Caco-2 (cell line): ENCODE measurements around the gene SLC12A3. TPM values are rescaled to one million over a fixed set of nuclear protein-coding genes. Genes with fewer than 3 reads are reported as not detected.

Source experiments
- BruUV-seq: library from RNA; stranded (reverse); fragments of 400-500 nt; replicated peaks from 2 replicates; lab custom pipeline; 2021; lab: Mats Ljungman, UMichigan
- CTCF ChIA-PET: fragments of 300-600 bp; sonication (Branson Sonifier 250); formaldehyde crosslinking; loops from one replicate; lab custom pipeline; 2022; ENCODE audit warnings: antibody characterized with exemption; lab: Charles Lee
- POLR2A ChIA-PET: fragments of 300-600 bp; sonication (Branson Sonifier 250); formaldehyde crosslinking; loops from one replicate; lab custom pipeline; 2022; ENCODE audit warnings: antibody characterized with exemption; lab: Charles Lee
- DNase-seq, 2 experiments: peaks; one replicate each; pipeline versions ENCODE4 v3.0.0 to v3.0.0-alpha.2; 2020 to 2022
- H3K27me3 ChIP-seq: replicated peaks from 2 replicates; pipeline ENCODE4 v1.6.0; 2011; ENCODE audit warnings: low read length; ENCODE audit not compliant: control insufficient read depth, insufficient read depth
- H3K36me3 ChIP-seq: 2 replicates; pipeline ENCODE4 v1.5.1; 2011; ENCODE audit warnings: low read length; ENCODE audit not compliant: control insufficient read depth, insufficient read depth
- H3K4me1 ChIP-seq: fragments of 250-450 bp; sonication (Bioruptor Pico); 2 replicates; pipeline ENCODE4 v1.5.1; 2020; ENCODE audit warnings: mild to moderate bottlenecking
- H3K4me3 ChIP-seq: 2 replicates; pipeline ENCODE4 v1.5.1; 2011; ENCODE audit warnings: low read depth, mild to moderate bottlenecking, control low read depth, low read length
- H3K9me3 ChIP-seq: fragments of 250-450 bp; sonication (Bioruptor Pico); 2 replicates; pipeline ENCODE4 v1.5.1; 2020; ENCODE audit warnings: mild to moderate bottlenecking, moderate library complexity
- H3K27ac Mint-ChIP-seq: one replicate; pipeline ENCODE4 v1.8.0; 2022; ENCODE audit warnings: mixed read lengths; ENCODE audit not compliant: unreplicated experiment
- H3K27me3 Mint-ChIP-seq: one replicate; pipeline ENCODE4 v1.8.0; 2022; ENCODE audit warnings: mixed read lengths; ENCODE audit not compliant: insufficient read depth, unreplicated experiment
- H3K36me3 Mint-ChIP-seq: one replicate; pipeline ENCODE4 v1.8.0; 2022; ENCODE audit warnings: mild to moderate bottlenecking, mixed read lengths; ENCODE audit not compliant: insufficient read depth, unreplicated experiment
- H3K4me1 Mint-ChIP-seq: one replicate; pipeline ENCODE4 v1.8.0; 2022; ENCODE audit warnings: low read depth, mixed read lengths; ENCODE audit not compliant: unreplicated experiment
- H3K4me3 Mint-ChIP-seq: one replicate; pipeline ENCODE4 v1.8.0; 2022; ENCODE audit warnings: mild to moderate bottlenecking, moderate library complexity, mixed read lengths; ENCODE audit not compliant: unreplicated experiment
- H3K9me3 Mint-ChIP-seq: one replicate; pipeline ENCODE4 v1.8.0; 2022; ENCODE audit warnings: mixed read lengths; ENCODE audit not compliant: unreplicated experiment
- intact Hi-C: fragments of 100-400 bp; cut with micrococcal nuclease; formaldehyde crosslinking; loops from one replicate; pipeline ENCODE4 v1.10.0; 2022; ENCODE audit not compliant: unreplicated experiment
- total RNA-seq: library from RNA; stranded (reverse); gene quantifications from 2 replicates; pipeline ENCODE4 v1.2.3, GENCODE V29; 2022
- TF ChIP-seq, protein P1 (sequence below), 2 experiments: fragments of 200-600 bp in 1 of 2; IDR thresholded peaks; 1 replicate in 1 of 2; 2 replicates in 1 of 2; pipeline versions ENCODE4 v1.5.1 to v1.8.0; 2011 to 2022; ENCODE audit warnings: antibody characterized with exemption in 1 of 2, control low read depth in 1 of 2, inconsistent platforms in 1 of 2, low read depth in 1 of 2, low read length in 1 of 2, mild to moderate bottlenecking in 1 of 2, moderate library complexity in 1 of 2; ENCODE audit not compliant: insufficient read depth in 1 of 2, severe bottlenecking in 1 of 2, unreplicated experiment in 1 of 2

SLC12A3 gene
- total RNA-seq, 1 experiment from 2014 or later = 0.73 TPM

DNA sequence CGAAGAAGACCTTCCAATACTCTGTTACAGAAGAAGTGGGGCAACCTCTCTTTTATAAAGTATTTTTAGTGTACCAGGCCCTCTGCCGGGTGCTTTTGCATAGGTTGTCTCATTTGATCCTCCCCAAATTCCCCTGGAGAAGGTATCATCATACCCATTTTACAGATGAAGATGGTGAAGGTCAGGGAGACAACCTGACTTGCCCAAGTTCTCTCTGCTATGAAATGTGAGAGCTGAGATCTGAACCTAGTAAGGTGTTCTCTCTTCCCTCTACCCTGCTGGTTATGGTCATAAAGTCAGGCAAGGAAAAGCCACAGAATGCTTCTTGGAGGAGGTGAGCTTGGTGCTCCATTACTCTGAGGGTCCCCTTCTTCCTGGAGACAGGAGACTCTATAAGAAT, 38.9 kb downstream of the SLC12A3 start:
- Mint-ChIP-seq H3K9me3 (no peaks in the 10 kb centered on the region), H3K27me3 (no peaks in the 10 kb centered on the region), H3K27ac (no peak overlapping the region), H3K4me1 (peaks cover under 1% of the 10 kb centered on the region), H3K36me3 (no peaks in the 10 kb centered on the region), H3K4me3 (no peak overlapping the region)
- TF ChIP-seq, protein P1, sequence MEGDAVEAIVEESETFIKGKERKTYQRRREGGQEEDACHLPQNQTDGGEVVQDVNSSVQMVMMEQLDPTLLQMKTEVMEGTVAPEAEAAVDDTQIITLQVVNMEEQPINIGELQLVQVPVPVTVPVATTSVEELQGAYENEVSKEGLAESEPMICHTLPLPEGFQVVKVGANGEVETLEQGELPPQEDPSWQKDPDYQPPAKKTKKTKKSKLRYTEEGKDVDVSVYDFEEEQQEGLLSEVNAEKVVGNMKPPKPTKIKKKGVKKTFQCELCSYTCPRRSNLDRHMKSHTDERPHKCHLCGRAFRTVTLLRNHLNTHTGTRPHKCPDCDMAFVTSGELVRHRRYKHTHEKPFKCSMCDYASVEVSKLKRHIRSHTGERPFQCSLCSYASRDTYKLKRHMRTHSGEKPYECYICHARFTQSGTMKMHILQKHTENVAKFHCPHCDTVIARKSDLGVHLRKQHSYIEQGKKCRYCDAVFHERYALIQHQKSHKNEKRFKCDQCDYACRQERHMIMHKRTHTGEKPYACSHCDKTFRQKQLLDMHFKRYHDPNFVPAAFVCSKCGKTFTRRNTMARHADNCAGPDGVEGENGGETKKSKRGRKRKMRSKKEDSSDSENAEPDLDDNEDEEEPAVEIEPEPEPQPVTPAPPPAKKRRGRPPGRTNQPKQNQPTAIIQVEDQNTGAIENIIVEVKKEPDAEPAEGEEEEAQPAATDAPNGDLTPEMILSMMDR (IDR thresholded peaks at IDR 0.05; ENCODE audit: insufficient read depth in 1 of 2, low read depth in 1 of 2, low read length in 1 of 2, severe bottlenecking in 1 of 2, unreplicated experiment in 1 of 2) = no peak
- POLR2A ChIA-PET = interaction anchor here (0.6 kb wide), 1 partner anchor 27 kb away, joined by 3 read pairs; no protein-coding TSS in a partner anchor
- DNase-seq = no peak
- H3K4me1 ChIP-seq = no peaks in the 10 kb centered on the region
- intact Hi-C loops = no loop called here
- no peaks in the 10 kb centered on the region for H3K36me3 ChIP-seq
- no peaks in the 10 kb centered on the region for H3K9me3 ChIP-seq
- H3K4me3 ChIP-seq = no peak overlapping the region
- no TSS peak for BruUV-seq
- H3K27me3 ChIP-seq = no peaks in the 10 kb centered on the region
- CTCF ChIA-PET = no interaction called here

DNA sequence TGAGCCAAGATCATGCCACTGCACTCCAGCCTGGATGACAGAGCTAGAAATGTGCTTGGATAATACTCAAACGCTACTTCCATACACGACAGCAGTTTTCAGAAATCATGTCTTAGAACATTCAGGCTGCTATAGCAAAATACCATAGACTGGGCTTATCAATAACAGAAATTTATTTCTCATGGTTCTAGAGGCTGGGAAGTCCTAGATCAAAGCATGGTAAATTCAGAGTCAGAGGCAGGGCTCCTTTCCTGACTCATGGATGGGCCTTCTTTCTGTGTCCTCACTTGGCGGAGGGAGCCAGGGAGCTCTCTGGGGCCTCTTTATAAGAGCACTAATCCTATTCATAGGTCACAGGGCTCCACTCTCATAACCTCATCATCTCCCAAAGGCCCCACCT, 42.4 kb downstream of the SLC12A3 start:
- H3K9me3 Mint-ChIP-seq = no peaks in the 10 kb centered on the region
- H3K36me3 Mint-ChIP-seq = peaks cover 5% of the 10 kb centered on the region
- Histone ChIP-seq H3K36me3 (no peaks in the 10 kb centered on the region), H3K9me3 (no peaks in the 10 kb centered on the region), H3K27me3 (no peaks in the 10 kb centered on the region), H3K4me1 (peaks cover 25% of the 10 kb centered on the region), H3K4me3 (no peak overlapping the region)
- no TSS peak for BruUV-seq
- peaks cover 36% of the 10 kb centered on the region for H3K4me1 Mint-ChIP-seq
- intact Hi-C loops = no loop called here
- ChIA-PET POLR2A (no interaction called here), CTCF (no interaction called here)
- no peak for DNase-seq
- no peak overlapping the region for H3K4me3 Mint-ChIP-seq
- H3K27ac Mint-ChIP-seq = no peak overlapping the region
- H3K27me3 Mint-ChIP-seq = no peaks in the 10 kb centered on the region
- TF ChIP-seq, protein P1 (IDR thresholded peaks at IDR 0.05; ENCODE audit: insufficient read depth in 1 of 2, low read depth in 1 of 2, low read length in 1 of 2, severe bottlenecking in 1 of 2, unreplicated experiment in 1 of 2) = no peak

DNA sequence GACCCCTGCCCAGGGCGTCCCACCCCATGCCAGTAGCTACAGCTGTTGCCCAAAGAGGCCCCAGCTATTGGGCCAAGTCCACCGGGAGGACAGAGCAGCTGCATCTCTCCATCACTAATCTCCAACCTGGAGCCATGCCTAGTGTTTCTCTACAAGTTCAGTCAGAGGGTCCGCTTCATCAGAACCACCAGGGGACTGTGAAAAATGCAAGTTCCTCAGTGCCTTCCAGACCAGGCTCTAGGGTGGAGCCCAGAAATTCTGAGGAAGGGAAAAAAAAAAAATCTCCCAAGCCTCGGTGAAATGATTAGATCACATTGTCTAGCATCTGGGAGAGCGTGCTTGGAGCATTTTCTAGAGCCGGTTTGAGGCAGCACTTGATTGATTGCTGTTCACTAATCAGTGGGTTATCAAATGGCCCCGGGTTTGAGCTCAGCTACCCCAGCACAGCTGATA, 44.5 kb downstream of the SLC12A3 start:
- DNase-seq = peak in 1 of 2 experiments; percentile 40
- H3K4me1 Mint-ChIP-seq = peaks cover 44% of the 10 kb centered on the region
- Histone ChIP-seq H3K4me3 (no peak overlapping the region), H3K4me1 (peaks cover 37% of the 10 kb centered on the region), H3K27me3 (no peaks in the 10 kb centered on the region), H3K9me3 (no peaks in the 10 kb centered on the region), H3K36me3 (no peaks in the 10 kb centered on the region)
- peaks cover 5% of the 10 kb centered on the region for H3K36me3 Mint-ChIP-seq
- H3K4me3 Mint-ChIP-seq = no peak overlapping the region
- BruUV-seq = no TSS peak
- ChIA-PET POLR2A (no interaction called here), CTCF (interaction anchor here (0.6 kb wide), 1 partner anchor 40 kb away, joined by 3 read pairs; no protein-coding TSS in a partner anchor)
- no peaks in the 10 kb centered on the region for H3K27me3 Mint-ChIP-seq
- no peaks in the 10 kb centered on the region for H3K9me3 Mint-ChIP-seq
- TF ChIP-seq, protein P1 (IDR thresholded peaks at IDR 0.05; ENCODE audit: insufficient read depth in 1 of 2, low read depth in 1 of 2, low read length in 1 of 2, severe bottlenecking in 1 of 2, unreplicated experiment in 1 of 2) = no peak
- no peak overlapping the region for H3K27ac Mint-ChIP-seq
- intact Hi-C loops = no loop called here
